HEK293T (cell line): ENCODE results near the gene CCNK.

Experiments used
- CTCF ChIA-PET: fragments of 350-600 bp; formaldehyde crosslinking; extraction: SDS; loops from one replicate; lab custom pipeline; 2021; ENCODE audit warnings: antibody characterized with exemption, inconsistent platforms; lab: Yijun Ruan, JAX
- POLR2A ChIA-PET: fragments of 350-600 bp; formaldehyde crosslinking; extraction: SDS; loops from one replicate; lab custom pipeline; 2020; ENCODE audit warnings: antibody characterized with exemption, inconsistent platforms; lab: Yijun Ruan, JAX
- DNase-seq: peaks from one replicate; pipeline ENCODE4 v3.0.0; 2012; ENCODE audit warnings: mixed read lengths; ENCODE audit errors: extremely low spot score
- ARNT ChIP-seq: fragments of 450-650 bp; IDR thresholded peaks from 2 replicates; pipeline ENCODE4 v1.6.1; 2017; ENCODE audit warnings: mild to moderate bottlenecking
- BHLHE40 ChIP-seq: fragments of 450-650 bp; IDR thresholded peaks from 2 replicates; pipeline ENCODE4 v1.6.1; 2016; ENCODE audit warnings: mild to moderate bottlenecking, moderate library complexity, borderline replicate concordance
- CTBP1 ChIP-seq: fragments of 450-650 bp; IDR thresholded peaks from 2 replicates; pipeline ENCODE4 v1.6.1; 2016; ENCODE audit warnings: borderline replicate concordance
- ELF4 ChIP-seq: fragments of 450-650 bp; IDR thresholded peaks from 2 replicates; pipeline ENCODE4 v1.6.1; 2017; ENCODE audit warnings: antibody characterized with exemption
- FOXA1 ChIP-seq: fragments of 450-650 bp; IDR thresholded peaks from 2 replicates; pipeline ENCODE4 v1.6.1; 2016; ENCODE audit warnings: mild to moderate bottlenecking
- FOXK2 ChIP-seq: fragments of 450-650 bp; IDR thresholded peaks from 2 replicates; pipeline ENCODE4 v1.6.1; 2016; ENCODE audit warnings: mild to moderate bottlenecking
- FOXM1 ChIP-seq: fragments of 450-650 bp; IDR thresholded peaks from 2 replicates; pipeline ENCODE4 v1.6.1; 2017; ENCODE audit warnings: mild to moderate bottlenecking, borderline replicate concordance
- HDGF ChIP-seq: fragments of 450-650 bp; IDR thresholded peaks from 2 replicates; pipeline ENCODE4 v1.6.1; 2017; ENCODE audit warnings: antibody characterized with exemption, borderline replicate concordance
- L3MBTL2 ChIP-seq: fragments of 450-650 bp; conservative IDR thresholded peaks from 2 replicates; pipeline ENCODE4 v1.6.1; 2016; ENCODE audit warnings: mild to moderate bottlenecking
- LEF1 ChIP-seq: fragments of 450-650 bp; IDR thresholded peaks from 2 replicates; pipeline ENCODE4 v1.6.1; 2017; ENCODE audit warnings: mild to moderate bottlenecking, borderline replicate concordance
- NFRKB ChIP-seq: fragments of 450-650 bp; IDR thresholded peaks from 2 replicates; pipeline ENCODE4 v1.6.1; 2016; ENCODE audit warnings: mild to moderate bottlenecking, moderate library complexity
- PKNOX1 ChIP-seq: fragments of 450-650 bp; IDR thresholded peaks from 2 replicates; pipeline ENCODE4 v1.6.1; 2016
- SP1 ChIP-seq: fragments of 450-650 bp; IDR thresholded peaks from 2 replicates; pipeline ENCODE4 v1.6.1; 2017
- SUZ12 ChIP-seq: fragments of 450-650 bp; IDR thresholded peaks from 2 replicates; pipeline ENCODE4 v1.6.1; 2016; ENCODE audit warnings: mild to moderate bottlenecking
- TARDBP ChIP-seq: fragments of 450-650 bp; IDR thresholded peaks from 2 replicates; pipeline ENCODE4 v1.6.1; 2016
- ZNF384 ChIP-seq: fragments of 450-650 bp; IDR thresholded peaks from 2 replicates; pipeline ENCODE4 v1.6.1; 2016

The CCNK gene

GRCh38 chr14:99541677-99542470 lies 60.7 kb downstream of the CCNK start:
- TF ChIP-seq NFRKB, result no peak
- ChIA-PET POLR2A (no interaction called here), CTCF (interaction anchor here (1.4 kb wide), 1 partner anchor 13 kb away, joined by 4 read pairs; no protein-coding TSS in a partner anchor)
- DNase-seq, result no peak

- POLR2A ChIA-PET, result no interaction called here
- TF ChIP-seq SUZ12, result no peak
- no peak for TF ChIP-seq ZNF384
- no peak for TF ChIP-seq PKNOX1
- no peak for TF ChIP-seq ARNT
- no peak for TF ChIP-seq NFRKB
- TF ChIP-seq CTBP1, result no peak
- no peak for DNase-seq
- CTCF ChIA-PET, result no interaction called here
Observed at GRCh38 chr14:99542566-99542965, 61.4 kb downstream of the CCNK start.

- ChIA-PET CTCF (interaction anchor here (0.6 kb wide), 1 partner anchor 59 kb away, joined by 3 read pairs; no protein-coding TSS in a partner anchor), POLR2A (no interaction called here)
- TF ChIP-seq SUZ12, result no peak
- no peak for TF ChIP-seq SP1
- no peak for TF ChIP-seq NFRKB
- no peak for TF ChIP-seq PKNOX1
- no peak for TF ChIP-seq BHLHE40
- no peak for TF ChIP-seq FOXA1
- no peak for TF ChIP-seq ELF4
- TF ChIP-seq LEF1, result no peak
- TF ChIP-seq CTBP1, result no peak
- no peak for TF ChIP-seq FOXM1
- no peak for TF ChIP-seq TARDBP
- TF ChIP-seq HDGF, result no peak
- TF ChIP-seq L3MBTL2, result no peak
- TF ChIP-seq ARNT, result no peak
- no peak for TF ChIP-seq FOXK2
- TF ChIP-seq ZNF384, result no peak
- no peak for DNase-seq
Observed at GRCh38 chr14:99543370-99543769, 62.2 kb downstream of the CCNK start.

- ChIA-PET CTCF (no interaction called here), POLR2A (no interaction called here)
- DNase-seq, result no peak
- TF ChIP-seq LEF1 (no peak), CTBP1 (no peak), FOXM1 (no peak), NFRKB (no peak), ELF4 (no peak)
Observed at GRCh38 chr14:99543985-99544384, 62.8 kb downstream of the CCNK start.

GRCh38 chr14:99544991-99545390 lies 63.8 kb downstream of the CCNK start:
- TF ChIP-seq PKNOX1 (no peak), ZNF384 (no peak), SUZ12 (no peak), ELF4 (no peak), CTBP1 (no peak), FOXM1 (no peak), TARDBP (no peak), BHLHE40 (no peak), NFRKB (no peak), L3MBTL2 (no peak), HDGF (no peak), FOXK2 (no peak), SP1 (no peak), ARNT (no peak), FOXA1 (no peak), LEF1 (no peak)
- DNase-seq, result no peak
- ChIA-PET POLR2A (no interaction called here), CTCF (interaction anchor here (0.7 to 0.9 kb wide), 2 partner anchors 81 to 83 kb away, joined by 3 to 4 read pairs; no protein-coding TSS in a partner anchor)

- ChIA-PET CTCF (interaction anchor here (0.9 to 1.0 kb wide), 2 partner anchors 11 to 83 kb away, joined by 3 to 4 read pairs; no protein-coding TSS in a partner anchor), POLR2A (no interaction called here)
- no peak for DNase-seq
- TF ChIP-seq FOXM1 (no peak), L3MBTL2 (no peak)
Observed at GRCh38 chr14:99545586-99545985, 64.4 kb downstream of the CCNK start.
